HepG2 (cell line): Measurements from ENCODE around the gene NLRC3. TPM values are rescaled to one million over a fixed set of nuclear protein-coding genes. Genes with fewer than 3 reads are reported as not detected.

Source experiments
- ATAC-seq: fragments of 200-7000 bp; cut with Tn5 transposase; 3 replicates; pipeline ENCODE4 v1.9.1; 2020; ENCODE audit warnings: mild to moderate bottlenecking, moderate library complexity
- BruUV-seq: library from RNA; stranded (reverse); fragments of 400-500 nt; replicated peaks from 2 replicates; lab custom pipeline; 2021; lab: Mats Ljungman, UMichigan
- CTCF ChIA-PET: fragments of 300-600 bp; formaldehyde crosslinking; extraction: SDS; loops from one replicate; lab custom pipeline; 2021; ENCODE audit warnings: low total read pairs, inconsistent platforms, low intra/inter-chr PET ratio; lab: Yijun Ruan, JAX
- POLR2A ChIA-PET: fragments of 350-600 bp; sonication (Branson Sonifier 250); formaldehyde crosslinking; loops from one replicate; lab custom pipeline; 2020; ENCODE audit warnings: antibody characterized with exemption, inconsistent platforms; lab: Yijun Ruan, JAX
- DNase-seq: peaks from one replicate; pipeline ENCODE4 v3.0.0-alpha.2; 2015; ENCODE audit warnings: low spot score
- FAIRE-seq: peaks from 3 replicates; lab custom pipeline; 2011; peaks lifted over from hg19 to GRCh38; lab: Jason Lieb, UNC
- H2AFZ ChIP-seq: one replicate; pipeline ENCODE4 v1.6.1; 2011; ENCODE audit warnings: low read length, inconsistent platforms
- H3K27ac ChIP-seq: fragments of 300-600 bp; 3 replicates; pipeline ENCODE4 v1.8.0; 2011; ENCODE audit warnings: mixed run types, mild to moderate bottlenecking, mixed read lengths, low read length, inconsistent platforms; ENCODE audit not compliant: insufficient read depth; ENCODE audit errors: extremely low read length
- H3K27me3 ChIP-seq, 2 experiments: fragments of 200-600 bp in 1 of 2; 2 replicates in 1 of 2; 3 replicates in 1 of 2; pipeline versions ENCODE4 v1.6.0 to v1.8.0; 2011; ENCODE audit warnings: low read length in 2 of 2, mild to moderate bottlenecking in 2 of 2, moderate library complexity in 2 of 2, inconsistent platforms in 1 of 2; ENCODE audit not compliant: insufficient read depth in 2 of 2, control insufficient read depth in 1 of 2
- H3K36me3 ChIP-seq, 2 experiments: fragments of 200-600 bp in 1 of 2; replicated peaks in 1 of 2; 2 replicates in 1 of 2; 3 replicates in 1 of 2; pipeline versions ENCODE4 v1.5.1 to v1.8.0; 2011; ENCODE audit warnings: low read length in 2 of 2, inconsistent platforms in 1 of 2; ENCODE audit not compliant: insufficient read depth in 2 of 2, control insufficient read depth in 1 of 2
- H3K4me1 ChIP-seq: 2 replicates; pipeline ENCODE4 v1.5.1; 2012; ENCODE audit warnings: low read length, inconsistent platforms; ENCODE audit not compliant: insufficient read depth
- H3K4me2 ChIP-seq: 2 replicates; pipeline ENCODE4 v1.6.0; 2011; ENCODE audit warnings: low read depth, low read length, inconsistent platforms
- H3K4me3 ChIP-seq, 3 experiments: fragments of 200-600 bp in 1 of 3; sonication (generic), shearing (Covaris generic) in 1 of 3; replicated peaks in 1 of 3; 2 replicates each; pipeline ENCODE4 v1.5.1; 2011 to 2016; ENCODE audit warnings: low read length in 3 of 3, inconsistent platforms in 2 of 3, low read depth in 2 of 3, mild to moderate bottlenecking in 2 of 3, control low read depth in 1 of 3, mixed read lengths in 1 of 3; ENCODE audit not compliant: insufficient read depth in 1 of 3
- H3K79me2 ChIP-seq: one replicate; pipeline ENCODE4 v1.6.1; 2011; ENCODE audit warnings: low read length, inconsistent platforms; ENCODE audit not compliant: insufficient read depth
- H3K9ac ChIP-seq: 2 replicates; pipeline ENCODE4 v1.6.0; 2011; ENCODE audit warnings: mild to moderate bottlenecking, low read depth, low read length, inconsistent platforms; ENCODE audit not compliant: insufficient read depth
- H3K9me3 ChIP-seq: 2 replicates; pipeline ENCODE4 v1.5.1; 2012; ENCODE audit warnings: mild to moderate bottlenecking, low read length
- H4K20me1 ChIP-seq: 2 replicates; pipeline ENCODE4 v1.6.0; 2011; ENCODE audit warnings: inconsistent platforms, mild to moderate bottlenecking, low read length, moderate library complexity; ENCODE audit not compliant: insufficient read depth
- ATF7 ChIP-seq, 2 experiments: fragments of 450-650 bp in 1 of 2; sonication (generic) in 1 of 2; formaldehyde crosslinking in 1 of 2; IDR thresholded peaks; 2 replicates each; pipeline versions ENCODE4 v1.4.0 to v1.6.1; 2016 to 2020; ENCODE audit warnings: antibody characterized with exemption in 1 of 2, mild to moderate bottlenecking in 1 of 2, missing genetic modification reagents in 1 of 2
- CHD4 ChIP-seq: fragments of 200-600 bp; sonication (generic); IDR thresholded peaks from 2 replicates; pipeline ENCODE4 v1.7.0; 2017; ENCODE audit warnings: mild to moderate bottlenecking, low read length, borderline replicate concordance
- NRL ChIP-seq: sonication (generic); formaldehyde crosslinking; IDR thresholded peaks from 2 replicates; pipeline ENCODE4 v1.5.0; 2020; ENCODE audit warnings: missing genetic modification reagents, mild to moderate bottlenecking, moderate library complexity, borderline replicate concordance
- PAWR ChIP-seq: sonication (generic); formaldehyde crosslinking; IDR thresholded peaks from 2 replicates; pipeline ENCODE4 v1.4.0; 2020; ENCODE audit warnings: missing genetic modification reagents, mild to moderate bottlenecking, borderline replicate concordance
- REPIN1 ChIP-seq: sonication (generic); formaldehyde crosslinking; IDR thresholded peaks from 2 replicates; pipeline ENCODE4 v1.8.0; 2022; ENCODE audit warnings: missing genetic modification reagents, low read depth, mild to moderate bottlenecking, borderline replicate concordance
- TBP ChIP-seq: sonication (generic); formaldehyde crosslinking; IDR thresholded peaks from 2 replicates; pipeline ENCODE4 v1.5.0; 2020; ENCODE audit warnings: missing genetic modification reagents
- TFE3 ChIP-seq: IDR thresholded peaks from 2 replicates; pipeline ENCODE4 v1.6.1; 2016
- ZBTB4 ChIP-seq: sonication (generic); formaldehyde crosslinking; IDR thresholded peaks from 2 replicates; pipeline ENCODE4 v1.4.0; 2020; ENCODE audit warnings: missing genetic modification reagents, mild to moderate bottlenecking, borderline replicate concordance
- ZNF333 ChIP-seq: sonication (generic); formaldehyde crosslinking; IDR thresholded peaks from 2 replicates; pipeline ENCODE4 v1.4.0; 2020; ENCODE audit warnings: mild to moderate bottlenecking, missing genetic modification reagents, borderline replicate concordance
- ZNF468 ChIP-seq: sonication (generic); formaldehyde crosslinking; IDR thresholded peaks from 2 replicates; pipeline ENCODE4 v1.8.0; 2022; ENCODE audit warnings: mild to moderate bottlenecking, moderate library complexity, missing genetic modification reagents
- ZNF629 ChIP-seq: sonication (generic); formaldehyde crosslinking; conservative IDR thresholded peaks from 2 replicates; pipeline ENCODE4 v1.5.0; 2020; ENCODE audit warnings: missing genetic modification reagents
- ZNF644 ChIP-seq: IDR thresholded peaks from 2 replicates; pipeline ENCODE4 v1.6.1; 2016; ENCODE audit warnings: low read depth
- ZNF691 ChIP-seq: sonication (generic); formaldehyde crosslinking; IDR thresholded peaks from 2 replicates; pipeline ENCODE4 v1.4.0; 2020; ENCODE audit warnings: missing genetic modification reagents, low read depth, mild to moderate bottlenecking, borderline replicate concordance
- WGBS: methylation state at CpG from one replicate; pipeline ENCODE4 v1.1.6; 2017; ENCODE audit warnings: low lambda C conversion rate; 5-methylcytosine and 5-hydroxymethylcytosine counted together
- in situ Hi-C: cut with HindIII; loops from 2 replicates; pipeline ENCODE4 v1.10.0; 2017; ENCODE audit warnings: low pct_unique_long_range_greater_than_20kb; ENCODE audit not compliant: extremely low pct_ligation_motif_present
- intact Hi-C: fragments of 100-400 bp; cut with micrococcal nuclease; formaldehyde crosslinking; loops from one replicate; pipeline ENCODE4 v1.10.0; 2022; ENCODE audit not compliant: unreplicated experiment
- polyA plus RNA-seq, 8 experiments: library from polyadenylated mRNA; depleted of rRNA in 3 of 8; stranded (reverse) in 7 of 8; unstranded in 1 of 8; fragments of >200 nt; fragmentation: Illumina TruSeq in 4 of 8; extraction: Trizol in 4 of 8; gene quantifications; 2 replicates each; pipeline versions ENCODE4 v1.2.1 to v1.2.3, GENCODE V29; 2011 to 2016; ENCODE audit warnings: low read depth in 4 of 8, missing spikeins in 1 of 8, mixed read lengths in 1 of 8; ENCODE audit not compliant: insufficient read depth in 1 of 8
- total RNA-seq, 5 experiments: library from RNA; depleted of rRNA; stranded (reverse); fragments of >200 nt; fragmentation: Illumina TruSeq; extraction: Trizol; gene quantifications; 2 replicates each; pipeline ENCODE4 v1.2.3, GENCODE V29; 2016; ENCODE audit warnings: low read depth in 1 of 5

NLRC3 gene
- total and polyA plus RNA-seq, 2 of the 13 experiments (the other 11 are each of a cell fraction or from before 2014, with no cell fraction given) = not detected

- TF ChIP-seq CHD4 (no peak), PAWR (CRISPR knock-in tag) (no peak), ZBTB4 (CRISPR knock-in tag) (no peak), ZNF644 (CRISPR knock-in tag) (no peak), ZNF333 (CRISPR knock-in tag) (no peak), ZNF629 (CRISPR knock-in tag) (no peak), NRL (CRISPR knock-in tag) (no peak), ZNF468 (CRISPR knock-in tag) (no peak)
- TF ChIP-seq, all 625 proteins: peak for 0
Observed at GRCh38 chr16:3508736-3509135, 68.5 kb downstream of the NLRC3 start (continued).

DNA sequence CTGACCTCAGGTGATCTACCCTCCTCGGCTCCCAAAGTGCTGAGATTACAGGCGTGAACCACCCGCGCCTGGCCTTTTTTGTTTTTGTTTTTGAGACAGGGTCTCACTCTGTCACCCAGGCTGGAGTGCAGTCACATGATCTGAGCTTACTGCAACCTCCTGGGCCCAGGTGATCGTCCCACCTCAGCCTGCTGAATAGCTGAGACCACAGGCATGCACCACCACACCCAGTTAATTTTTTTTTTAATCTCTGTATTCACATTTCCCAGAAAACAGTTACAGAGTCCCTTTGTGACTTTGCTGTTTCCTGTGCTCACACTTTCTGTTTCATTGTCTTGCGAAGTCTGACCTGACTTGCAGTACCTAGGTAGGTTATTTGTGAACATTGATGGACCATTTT, 73.7 kb downstream of the NLRC3 start:
- H3K4me1 ChIP-seq = peaks cover 15% of the 10 kb centered on the region
- H3K9me3 ChIP-seq = no peaks in the 10 kb centered on the region
- no peak overlapping the region for H3K9ac ChIP-seq
- H3K79me2 ChIP-seq = peaks cover 8% of the 10 kb centered on the region
- FAIRE-seq (no peak), ATAC-seq (no peak), DNase-seq (no peak)
- in situ Hi-C loops = no loop called here
- no peak overlapping the region for H3K4me3 ChIP-seq
- no peaks in the 10 kb centered on the region for H4K20me1 ChIP-seq
- TF ChIP-seq TFE3 (CRISPR knock-in tag) (no peak), TBP (no peak), ATF7 (IDR thresholded peaks at IDR 0.05) (no peak), ATF7 (CRISPR knock-in tag; IDR thresholded peaks at IDR 0.05) (no peak), ZNF691 (CRISPR knock-in tag) (no peak), REPIN1 (CRISPR knock-in tag) (no peak)
- no peak overlapping the region for H3K4me2 ChIP-seq
- H3K36me3 ChIP-seq = peaks cover 2 to 4% of the 10 kb centered on the region in 2 experiments; a peak in 1 of 5 replicates
- H2AFZ ChIP-seq = no peak overlapping the region
- intact Hi-C loops = no loop called here
- POLR2A ChIA-PET = no interaction called here
- H3K27ac ChIP-seq = no peak overlapping the region
- H3K27me3 ChIP-seq = no peaks in the 10 kb centered on the region
- BruUV-seq = no TSS peak
- WGBS = 90% methylated on average over 6 of the region's 6 CpGs
- CTCF ChIA-PET = no interaction called here
